ENCODE results near the gene ZNF423. TPM values are rescaled to one million over a fixed set of nuclear protein-coding genes. Genes with fewer than 3 reads are reported as not detected.

Gene ZNF423
- total and polyA plus RNA-seq, 2 experiments from 2014 or later, result 14.9 to 41.8 TPM

- Mint-ChIP-seq H3K27ac (no peak overlapping the region), H3K4me1 (peaks cover 11% of the 10 kb centered on the region), H3K9me3 (no peaks in the 10 kb centered on the region), H3K27me3 (ENCODE audit: insufficient read depth, low read depth, poor library complexity) (peaks cover 2% of the 10 kb centered on the region), H3K36me3 (ENCODE audit: low read depth) (peaks cover 7% of the 10 kb centered on the region), H3K4me3 (no peak overlapping the region)
- Histone ChIP-seq H3K4me1 (ENCODE audit: insufficient read depth) (peaks cover 4% of the 10 kb centered on the region; the same call in 1 of the 2 replicates), H3K4me2 (no peak overlapping the region), H4K20me1 (replicated peaks; ENCODE audit: insufficient read depth) (no peaks in the 10 kb centered on the region), H3K36me3 (ENCODE audit: insufficient read depth) (no peaks in the 10 kb centered on the region), H2AFZ (no peak overlapping the region), H3K9me2 (ENCODE audit: insufficient read depth) (0 out of 2 replicates have a peak, but pooled peaks cover 5% of the 10 kb centered on the region), H3F3A (replicated peaks; ENCODE audit: low read depth) (no peaks in the 10 kb centered on the region), H3K79me2 (replicated peaks; ENCODE audit: insufficient read depth) (no peaks in the 10 kb centered on the region), H3K27me3 (ENCODE audit: insufficient read depth) (no peaks in the 10 kb centered on the region), H3K4me3 (no peak overlapping the region), H3K27ac (ENCODE audit: low read depth) (no peak overlapping the region)
- TF ChIP-seq POLR2AphosphoS5 (IDR thresholded peaks at IDR 0.05; ENCODE audit: low read depth) (no peak), CREB1 (CRISPR knock-in tag; IDR thresholded peaks at IDR 0.05; ENCODE audit: low read depth) (no peak), STAT1 (IDR thresholded peaks at IDR 0.05; ENCODE audit: unreplicated experiment) (no peak), REST (IDR thresholded peaks at IDR 0.05; ENCODE audit: unreplicated experiment) (no peak), NANOG (IDR thresholded peaks at IDR 0.05; ENCODE audit: borderline replicate concordance) (no peak), ZNF114 (CRISPR knock-in tag; IDR thresholded peaks at IDR 0.05) (no peak), EZH2phosphoT487 (IDR thresholded peaks at IDR 0.05; ENCODE audit: unreplicated experiment) (no peak), ZNF331 (CRISPR knock-in tag; IDR thresholded peaks at IDR 0.05; ENCODE audit: low read depth) (no peak), ZNF462 (CRISPR knock-in tag; IDR thresholded peaks at IDR 0.05) (no peak), JUNB (IDR thresholded peaks at IDR 0.05; ENCODE audit: unreplicated experiment) (no peak), EZH2 (IDR thresholded peaks at IDR 0.05; ENCODE audit: low read depth, unreplicated experiment) (no peak)
- TF ChIP-seq, protein P1, sequence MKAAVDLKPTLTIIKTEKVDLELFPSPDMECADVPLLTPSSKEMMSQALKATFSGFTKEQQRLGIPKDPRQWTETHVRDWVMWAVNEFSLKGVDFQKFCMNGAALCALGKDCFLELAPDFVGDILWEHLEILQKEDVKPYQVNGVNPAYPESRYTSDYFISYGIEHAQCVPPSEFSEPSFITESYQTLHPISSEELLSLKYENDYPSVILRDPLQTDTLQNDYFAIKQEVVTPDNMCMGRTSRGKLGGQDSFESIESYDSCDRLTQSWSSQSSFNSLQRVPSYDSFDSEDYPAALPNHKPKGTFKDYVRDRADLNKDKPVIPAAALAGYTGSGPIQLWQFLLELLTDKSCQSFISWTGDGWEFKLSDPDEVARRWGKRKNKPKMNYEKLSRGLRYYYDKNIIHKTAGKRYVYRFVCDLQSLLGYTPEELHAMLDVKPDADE (IDR thresholded peaks at IDR 0.05), result no peak
- TF ChIP-seq, protein P2, sequence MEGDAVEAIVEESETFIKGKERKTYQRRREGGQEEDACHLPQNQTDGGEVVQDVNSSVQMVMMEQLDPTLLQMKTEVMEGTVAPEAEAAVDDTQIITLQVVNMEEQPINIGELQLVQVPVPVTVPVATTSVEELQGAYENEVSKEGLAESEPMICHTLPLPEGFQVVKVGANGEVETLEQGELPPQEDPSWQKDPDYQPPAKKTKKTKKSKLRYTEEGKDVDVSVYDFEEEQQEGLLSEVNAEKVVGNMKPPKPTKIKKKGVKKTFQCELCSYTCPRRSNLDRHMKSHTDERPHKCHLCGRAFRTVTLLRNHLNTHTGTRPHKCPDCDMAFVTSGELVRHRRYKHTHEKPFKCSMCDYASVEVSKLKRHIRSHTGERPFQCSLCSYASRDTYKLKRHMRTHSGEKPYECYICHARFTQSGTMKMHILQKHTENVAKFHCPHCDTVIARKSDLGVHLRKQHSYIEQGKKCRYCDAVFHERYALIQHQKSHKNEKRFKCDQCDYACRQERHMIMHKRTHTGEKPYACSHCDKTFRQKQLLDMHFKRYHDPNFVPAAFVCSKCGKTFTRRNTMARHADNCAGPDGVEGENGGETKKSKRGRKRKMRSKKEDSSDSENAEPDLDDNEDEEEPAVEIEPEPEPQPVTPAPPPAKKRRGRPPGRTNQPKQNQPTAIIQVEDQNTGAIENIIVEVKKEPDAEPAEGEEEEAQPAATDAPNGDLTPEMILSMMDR (conservative IDR thresholded peaks at IDR 0.05; ENCODE audit: low read depth in 2 of 2), result no peak
- no peak for DNase-seq (ENCODE audit: low spot score)
- ATAC-seq, result no peak
Observed at GRCh38 chr16:49623501-49624266, 232.2 kb downstream of the ZNF423 start.
